GM18951 (cell line): ENCODE data around the gene PRELID1.
A peak's percentile ranks its signal among the peaks of the same experiment; 100 is the strongest.
"Not testable (repeated sequence)": the region's sequence is repeated elsewhere in the genome, so short reads cannot be mapped to it uniquely, and the experiment has no call there.

Source experiments
- POLR2A ChIP-seq: IDR thresholded peaks from 4 replicates; pipeline ENCODE4 v1.6.1; 2011; ENCODE audit warnings: mild to moderate bottlenecking; ENCODE audit not compliant: insufficient read length, insufficient read depth; ENCODE audit errors: extremely low read depth
- in situ Hi-C: fragments of 300-500 bp; cut with MboI; formaldehyde crosslinking; loops from one replicate; pipeline ENCODE4 v1.12.0; 2022; ENCODE audit warnings: low sequenced_read_pairs, mixed read lengths, inconsistent platforms; ENCODE audit not compliant: unreplicated experiment

Gene PRELID1

GRCh38 chr5:177303121-177303924 lies at the start of gene PRELID1, which contains the start of gene RAB24:
TSS of gene PRELID1 (plus strand) at chr5:177303799. CDS start at chr5:177303986, 187 bp downstream.
TSS of gene RAB24 (minus strand) at chr5:177303719. CDS start at chr5:177303288, 431 bp downstream.
- TF ChIP-seq POLR2A: peak; percentile 72
- in situ Hi-C loops: no loop called here

- in situ Hi-C loops: no loop called here
- no peak for TF ChIP-seq POLR2A
Measured at GRCh38 chr5:177256296-177256695, 47.3 kb upstream of the PRELID1 start.

GRCh38 chr5:177258711-177259110 lies 44.9 kb upstream of the PRELID1 start:
- in situ Hi-C loops: not testable (repeated sequence)

- TF ChIP-seq POLR2A: no peak
- in situ Hi-C loops: no loop called here
Measured at GRCh38 chr5:177260961-177261360, 42.6 kb upstream of the PRELID1 start.

GRCh38 chr5:177261510-177261909 lies 42.1 kb upstream of the PRELID1 start:
- TF ChIP-seq POLR2A: no peak
- in situ Hi-C loops: no loop called here

GRCh38 chr5:177264178-177264577 lies 39.4 kb upstream of the PRELID1 start:
- in situ Hi-C loops: no loop called here
- TF ChIP-seq POLR2A: no peak

GRCh38 chr5:177265395-177265794 lies 38.2 kb upstream of the PRELID1 start:
- in situ Hi-C loops: no loop called here
- no peak for TF ChIP-seq POLR2A

GRCh38 chr5:177269232-177269895 lies 34.2 kb upstream of the PRELID1 start:
- TF ChIP-seq POLR2A: no peak
- in situ Hi-C loops: no loop called here

- in situ Hi-C loops: no loop called here
- no peak for TF ChIP-seq POLR2A
Measured at GRCh38 chr5:177269976-177270375, 33.6 kb upstream of the PRELID1 start.

- in situ Hi-C loops: no loop called here
Measured at GRCh38 chr5:177270653-177271052, 32.9 kb upstream of the PRELID1 start.

GRCh38 chr5:177271113-177271512 lies 32.5 kb upstream of the PRELID1 start:
- TF ChIP-seq POLR2A: no peak
- in situ Hi-C loops: no loop called here

More at GRCh38 chr5:177270653-177271052, 32.9 kb upstream of the PRELID1 start:
- no peak for TF ChIP-seq POLR2A

- no peak for TF ChIP-seq POLR2A
- in situ Hi-C loops: no loop called here
Measured at GRCh38 chr5:177275883-177276282, 27.7 kb upstream of the PRELID1 start.

- in situ Hi-C loops: no loop called here
- no peak for TF ChIP-seq POLR2A
Measured at GRCh38 chr5:177276886-177277285, 26.7 kb upstream of the PRELID1 start.

- in situ Hi-C loops: no loop called here
Measured at GRCh38 chr5:177288191-177288590, 15.4 kb upstream of the PRELID1 start.

More at GRCh38 chr5:177288191-177288590, 15.4 kb upstream of the PRELID1 start:
- TF ChIP-seq POLR2A: no peak
